HG02840 (cell line): Measurements from ENCODE around the gene POLR3B.
"Not testable (repeated sequence)": the region's sequence is repeated elsewhere in the genome, so short reads cannot be mapped to it uniquely, and the experiment has no call there.

Experiments used
- ATAC-seq: cut with Tn5 transposase; IDR thresholded peaks from one replicate; pipeline ENCODE4 v1.9.1; 2021; ENCODE audit warnings: mild to moderate bottlenecking, moderate library complexity, moderate number of reproducible peaks; ENCODE audit not compliant: unreplicated experiment, low FRiP score

POLR3B gene

DNA sequence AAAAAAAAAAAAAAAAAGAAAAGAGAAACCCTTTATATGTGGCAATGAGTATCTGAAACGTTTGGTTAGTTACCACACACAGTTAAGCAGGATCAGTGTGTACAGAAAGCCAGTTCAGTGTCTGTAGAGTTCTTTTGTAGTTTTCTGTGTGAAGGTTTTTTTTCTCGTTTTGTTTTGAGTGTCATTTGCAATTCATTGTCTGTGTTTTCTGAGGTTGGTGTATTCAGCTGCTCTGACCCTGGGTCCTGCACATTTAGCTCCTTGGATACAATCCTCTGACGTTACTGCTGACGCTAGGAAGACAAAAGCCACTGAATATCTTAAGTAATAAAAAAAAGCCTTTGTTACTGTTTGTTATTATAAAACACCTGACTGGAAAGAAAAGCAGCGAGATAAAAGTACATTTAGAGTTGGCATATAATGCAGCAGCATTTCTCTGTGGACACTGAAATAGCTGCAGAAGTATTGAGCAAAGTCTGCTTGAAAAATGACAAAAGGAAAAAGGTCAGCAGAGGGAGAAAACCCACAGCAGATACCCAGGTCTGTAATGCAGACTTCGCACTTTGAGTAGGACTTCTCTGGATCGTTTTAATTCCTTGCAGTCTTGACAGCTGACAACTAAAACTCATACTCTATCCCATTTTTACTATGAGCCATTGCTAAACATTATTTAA is 89.0 kb downstream of the POLR3B start:
- ATAC-seq = no peak

DNA sequence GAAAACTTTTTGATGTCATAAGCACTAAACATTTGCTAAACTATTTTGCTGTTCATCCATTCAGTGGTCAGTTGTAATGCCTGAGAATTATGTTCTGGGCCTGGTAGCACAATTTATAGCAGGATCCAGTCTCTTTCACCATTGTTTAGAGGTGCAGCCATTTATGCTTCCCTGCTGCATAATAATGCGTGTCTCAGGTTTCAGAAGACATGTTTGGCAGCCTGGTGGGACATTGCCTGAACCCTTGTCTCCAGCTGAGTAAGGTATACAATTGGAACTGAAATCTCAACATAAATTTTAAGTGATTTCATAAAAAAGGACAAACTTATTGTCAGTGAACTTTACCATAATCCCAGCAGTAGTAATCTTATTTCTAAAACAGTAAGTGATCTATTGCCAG is 94.8 kb downstream of the POLR3B start:
- ATAC-seq = no peak

DNA sequence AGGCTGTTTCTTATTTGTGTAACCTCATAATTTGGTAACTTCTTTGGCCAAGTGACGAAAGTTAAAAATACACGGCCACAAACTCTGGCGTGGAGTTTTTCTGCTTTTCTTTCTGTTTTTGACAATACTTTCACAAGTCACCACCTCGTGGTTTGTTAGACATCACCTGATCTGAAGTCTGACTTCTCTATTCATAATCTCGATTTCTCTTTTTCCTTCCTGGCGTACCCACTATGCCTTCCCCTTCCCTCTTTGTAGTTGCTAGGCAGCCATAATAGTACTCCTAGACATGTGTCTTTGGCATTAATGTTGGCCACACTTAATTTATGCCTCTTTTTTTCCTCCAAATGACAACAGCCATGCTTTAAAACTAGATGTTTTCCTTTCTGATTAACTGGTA is 97.6 kb downstream of the POLR3B start:
- no peak for ATAC-seq

DNA sequence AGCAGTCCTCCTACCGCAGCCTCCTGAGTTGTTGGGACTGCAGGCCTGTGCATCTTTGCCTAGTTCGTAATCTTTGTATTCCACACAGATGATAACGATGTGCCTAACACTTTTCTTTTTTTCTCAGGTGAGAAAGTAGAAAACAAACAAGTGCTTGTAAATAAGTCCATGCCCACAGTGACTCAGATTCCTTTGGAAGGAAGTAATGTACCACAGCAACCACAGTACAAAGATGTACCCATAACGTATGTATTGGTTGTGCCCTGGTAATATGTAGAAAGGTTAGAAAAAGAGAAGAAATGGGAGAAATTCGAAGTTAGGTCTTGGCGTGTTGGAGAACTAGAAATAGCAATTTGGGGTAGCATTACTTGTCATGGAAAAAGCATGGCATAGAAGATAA is 101.6 kb downstream of the POLR3B start:
- no peak for ATAC-seq

DNA sequence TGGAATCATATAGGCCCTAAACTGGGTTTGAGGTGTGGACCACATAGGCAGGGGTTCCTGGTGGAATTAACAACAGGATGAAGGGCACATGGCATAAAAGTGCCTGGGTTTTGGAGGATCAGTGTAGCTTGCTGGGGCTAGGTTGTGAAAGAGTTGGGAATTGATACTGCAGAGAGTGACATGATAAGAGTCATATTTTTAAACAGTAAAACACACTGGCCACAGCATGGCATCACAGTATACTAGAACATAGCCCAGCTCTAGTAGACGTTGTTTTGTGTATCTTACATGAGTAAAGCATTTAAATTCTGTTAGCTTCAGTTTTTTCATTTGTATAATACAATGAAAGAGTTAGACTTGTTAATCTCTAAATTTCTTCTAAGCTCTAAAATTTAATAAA is 102.0 kb downstream of the POLR3B start:
- ATAC-seq = no peak

DNA sequence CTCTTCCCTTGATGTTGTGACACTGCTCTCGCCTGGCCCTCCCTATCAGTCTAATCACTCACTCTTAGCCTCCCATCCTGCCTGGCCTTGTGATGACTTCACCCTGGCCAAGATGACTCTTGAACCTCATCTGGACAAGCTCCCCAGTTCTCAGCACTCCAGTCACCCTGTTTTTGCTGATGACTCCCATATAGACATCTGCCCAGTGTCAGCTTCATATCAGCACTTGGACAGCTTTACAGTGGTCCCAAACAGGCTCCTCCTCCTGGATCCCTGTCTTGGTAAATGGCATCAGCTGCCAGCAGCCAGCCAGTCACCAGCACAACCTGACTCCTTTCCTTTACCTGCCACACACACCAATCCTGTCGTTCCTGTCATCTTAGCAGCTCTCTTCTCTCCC is 104.2 kb downstream of the POLR3B start:
- ATAC-seq = no peak

DNA sequence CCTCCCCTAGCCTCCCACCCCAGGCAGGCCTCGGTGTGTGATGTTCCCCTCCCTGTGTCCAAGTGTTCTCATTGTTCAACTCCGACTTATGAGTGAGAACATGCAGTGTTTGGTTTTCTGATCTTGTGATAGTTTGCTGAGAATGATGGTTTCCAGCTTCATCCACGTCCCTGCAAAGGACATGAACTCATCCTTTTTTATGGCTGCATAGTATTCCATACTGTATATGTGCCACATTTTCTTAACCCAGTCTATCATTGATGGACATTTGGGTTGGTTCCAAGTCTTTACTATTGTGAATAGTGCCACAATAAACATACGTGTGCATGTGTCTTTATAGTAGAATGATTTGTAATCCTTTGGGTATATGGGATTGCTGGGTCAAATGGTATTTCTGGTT is 108.1 kb downstream of the POLR3B start:
- ATAC-seq = not testable (repeated sequence)

DNA sequence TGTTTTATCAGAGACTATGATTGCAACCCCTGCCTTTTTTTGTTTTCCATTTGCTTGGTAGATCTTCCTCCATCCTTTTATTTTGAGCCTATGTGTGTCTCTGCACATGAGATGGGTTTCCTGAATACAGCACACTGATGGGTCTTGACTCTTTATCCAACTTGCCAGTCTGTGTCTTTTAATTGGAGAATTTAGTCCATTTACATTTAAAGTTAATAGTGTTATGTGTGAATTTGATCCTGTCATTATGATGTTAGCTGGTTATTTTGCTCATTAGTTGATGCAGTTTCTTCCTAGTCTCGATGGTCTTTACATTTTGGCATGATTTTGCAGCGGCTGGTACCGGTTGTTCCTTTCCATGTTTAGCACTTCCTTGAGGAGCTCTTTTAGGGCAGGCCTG is 118.1 kb downstream of the POLR3B start:
- not testable (repeated sequence) for ATAC-seq

DNA sequence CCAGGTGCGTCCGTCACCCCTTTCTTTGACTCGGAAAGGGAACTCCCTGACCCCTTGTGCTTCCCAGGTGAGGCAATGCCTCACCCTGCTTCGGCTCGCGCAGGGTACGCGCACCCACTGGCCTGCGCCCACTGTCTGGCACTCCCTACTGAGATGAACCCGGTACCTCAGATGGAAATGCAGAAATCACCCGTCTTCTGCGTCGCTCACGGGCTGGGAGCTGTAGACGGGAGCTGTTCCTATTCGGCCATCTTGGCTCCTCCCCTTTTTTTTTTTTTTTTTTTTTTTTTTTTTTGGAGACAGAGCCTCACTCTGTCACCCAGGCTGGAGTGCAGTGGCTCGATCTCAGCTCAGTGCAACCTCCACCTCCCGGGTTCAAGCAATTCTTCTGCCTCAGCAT is 120.1 kb downstream of the POLR3B start:
- ATAC-seq = not testable (repeated sequence)

DNA sequence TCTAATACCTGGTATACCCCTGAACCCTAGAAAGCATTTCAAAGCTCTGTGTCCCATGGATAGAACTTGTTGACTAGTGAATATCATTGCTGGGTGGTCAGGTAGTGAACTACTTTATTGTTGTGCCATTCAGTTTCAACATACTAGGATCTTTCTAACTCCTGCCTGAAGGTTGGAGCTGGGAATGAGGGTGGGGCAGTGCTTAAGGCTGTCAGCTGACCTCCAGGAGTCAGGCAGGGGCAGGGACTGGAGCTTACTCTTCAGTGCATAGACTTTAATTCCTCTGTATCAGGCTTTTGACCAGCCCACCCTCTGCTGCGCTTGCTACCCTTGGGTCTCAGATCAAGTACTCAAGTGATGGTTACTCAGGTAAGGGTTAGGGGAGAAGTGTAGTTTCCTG is 122.7 kb downstream of the POLR3B start:
- no peak for ATAC-seq

DNA sequence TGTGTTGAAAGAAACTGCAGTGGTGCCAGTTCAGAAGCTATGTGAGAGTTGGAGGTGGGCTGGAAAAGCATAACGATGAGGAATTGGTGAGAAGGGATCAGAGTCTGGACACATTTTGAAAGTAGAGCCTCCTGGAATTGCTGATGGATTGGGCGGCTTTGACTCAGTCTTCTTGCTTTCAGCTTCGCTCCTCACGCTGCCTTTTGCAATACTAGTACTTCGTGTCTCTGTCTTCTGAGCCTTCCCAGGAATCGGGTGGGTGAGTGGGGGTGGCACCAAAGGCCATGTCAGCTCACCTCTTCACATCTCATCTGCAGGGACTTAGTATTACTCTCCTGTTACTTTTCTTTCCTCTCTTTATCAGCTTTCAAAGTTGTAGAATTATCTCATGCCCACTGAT is 123.7 kb downstream of the POLR3B start:
- no peak for ATAC-seq

DNA sequence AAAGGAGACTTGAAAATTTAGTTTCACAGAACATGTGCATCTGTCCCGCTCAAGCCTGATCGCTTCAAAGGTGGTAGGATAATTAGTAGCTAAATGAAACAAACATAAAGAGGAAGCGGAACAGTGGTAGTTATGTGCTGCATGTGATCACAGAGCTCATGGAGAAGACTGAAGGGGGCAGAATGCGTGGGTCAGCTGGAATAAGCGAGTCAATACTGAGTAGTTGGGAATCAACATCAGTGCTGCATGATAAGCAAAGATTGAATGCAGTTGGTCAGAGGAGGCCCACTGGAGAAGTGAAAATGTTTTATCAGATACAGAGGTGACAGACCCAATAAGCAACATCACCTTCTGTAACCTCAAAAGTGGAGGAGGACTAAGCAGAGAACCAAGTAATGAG is 130.1 kb downstream of the POLR3B start:
- no peak for ATAC-seq

DNA sequence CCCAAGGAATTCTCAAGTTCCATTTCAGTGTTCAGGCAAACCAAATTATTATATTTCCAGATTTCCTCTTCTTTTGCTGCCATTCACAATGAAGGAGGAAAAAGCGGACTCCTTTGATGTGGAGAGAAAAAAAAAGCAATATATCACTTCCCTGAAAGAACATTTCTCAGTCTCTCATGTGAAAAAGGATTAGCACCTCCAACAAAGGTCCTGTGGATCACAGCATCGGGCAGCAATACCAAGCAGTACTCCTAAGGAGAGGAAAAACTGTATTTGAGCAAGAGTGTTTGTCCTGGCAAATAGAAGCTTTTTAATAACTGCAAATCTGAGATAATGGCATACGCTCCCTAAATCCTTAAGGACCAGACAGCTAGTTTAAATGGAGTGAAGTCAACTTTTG is 131.3 kb downstream of the POLR3B start:
- ATAC-seq = no peak

DNA sequence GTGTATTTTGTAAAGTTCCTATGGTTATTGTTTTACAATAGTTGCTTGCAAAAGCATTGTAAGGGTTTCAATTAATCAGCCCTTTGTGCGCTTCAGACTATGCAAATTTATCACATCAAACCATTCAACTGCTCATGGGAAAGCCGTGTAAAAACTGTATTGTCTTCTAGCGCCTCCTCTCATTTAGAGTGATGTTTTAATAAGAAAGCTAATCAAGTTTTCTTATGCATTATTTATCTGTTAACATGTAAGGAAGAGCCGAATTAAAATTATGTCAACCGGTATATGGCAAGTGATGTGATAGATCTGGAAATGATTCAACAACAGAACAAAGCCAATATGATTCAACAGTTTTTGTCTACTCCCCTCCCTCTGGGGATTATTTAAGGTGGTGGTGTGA is 132.7 kb downstream of the POLR3B start:
- no peak for ATAC-seq

DNA sequence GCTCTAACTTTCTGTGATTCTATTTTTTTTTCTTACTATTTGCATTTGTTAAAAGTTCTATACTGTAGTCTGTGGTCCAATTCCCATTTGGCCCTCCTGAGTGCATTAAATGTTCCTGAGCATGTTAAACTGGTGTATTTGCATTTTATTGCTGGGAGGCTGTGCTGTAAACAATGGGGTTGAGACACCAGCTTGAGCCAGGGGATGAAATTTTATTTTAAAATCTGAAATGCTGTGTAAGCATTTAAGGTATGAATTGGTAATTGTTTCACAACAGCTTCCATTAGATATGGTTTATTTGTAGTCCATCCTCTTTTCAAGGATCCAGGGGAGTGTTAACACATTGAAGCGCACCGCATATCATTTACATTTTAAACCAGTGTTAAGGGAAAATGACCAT is 135.3 kb downstream of the POLR3B start:
- no peak for ATAC-seq

DNA sequence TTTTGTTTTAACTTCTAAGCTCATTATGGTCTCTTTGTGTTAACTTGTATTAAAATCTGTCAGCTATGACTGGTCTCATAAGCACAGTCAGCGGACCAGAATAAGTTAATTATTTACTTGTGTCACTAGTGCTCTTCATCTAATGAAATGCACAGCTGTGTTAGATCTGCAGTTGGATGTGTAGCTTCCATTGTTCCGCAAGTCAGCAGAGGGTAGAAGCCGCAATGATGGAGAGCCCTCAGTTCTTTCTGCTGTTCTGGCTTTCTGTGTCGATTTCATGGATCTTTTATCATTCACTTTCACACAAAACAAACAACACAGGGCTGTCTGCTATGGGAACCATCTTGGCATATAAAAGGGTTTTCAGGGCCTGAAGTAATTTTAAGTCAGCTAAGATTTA is 136.0 kb downstream of the POLR3B start:
- no peak for ATAC-seq

DNA sequence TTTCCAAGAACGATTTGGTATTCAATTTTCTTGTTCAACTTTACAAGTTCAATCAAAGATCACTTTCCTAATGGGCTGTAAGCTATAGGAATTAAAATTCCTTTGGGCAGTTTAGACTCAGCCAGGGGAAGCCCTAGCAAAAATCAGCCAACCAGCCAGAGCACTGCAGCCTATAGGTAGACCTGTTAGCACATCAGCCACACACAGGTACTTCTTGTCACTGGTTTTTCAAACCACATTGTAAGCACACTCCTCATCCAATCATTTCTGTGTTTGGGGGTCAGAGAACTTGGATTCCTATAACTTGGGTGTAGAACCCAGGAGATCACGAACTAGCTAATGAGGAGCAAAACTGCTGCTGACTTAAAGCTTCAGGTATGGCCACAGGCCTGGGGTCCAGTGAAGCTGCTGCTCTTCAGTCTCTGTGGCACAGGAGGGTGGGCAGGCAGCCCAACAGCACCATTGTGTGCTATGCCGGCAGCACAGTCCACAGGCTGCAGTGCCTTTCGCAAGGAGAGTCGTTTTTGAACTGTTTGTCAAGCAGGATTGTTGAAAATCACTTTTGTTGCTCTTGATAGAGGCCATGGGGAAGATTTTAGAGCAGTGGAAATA is 137.9 kb downstream of the POLR3B start:
- ATAC-seq = no peak

DNA sequence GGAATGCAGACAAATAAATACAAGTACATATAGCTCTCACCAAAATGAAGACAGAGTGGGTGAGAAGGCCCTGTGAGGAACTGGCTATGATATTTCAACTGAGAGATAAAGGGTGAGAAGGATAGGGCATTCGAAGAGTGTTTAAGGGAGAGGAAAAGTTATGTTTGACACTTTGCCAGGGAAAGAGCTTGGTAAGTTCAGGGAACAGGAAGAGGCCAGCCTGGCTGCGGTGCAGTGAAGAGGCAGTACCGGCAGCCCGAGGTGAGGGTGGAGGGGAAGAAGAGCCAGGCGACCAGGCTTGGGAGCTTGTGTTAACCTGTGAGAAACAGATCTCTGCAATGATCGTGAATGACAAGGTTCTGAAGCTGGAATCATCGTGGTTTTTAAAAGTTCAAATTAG is 140.5 kb downstream of the POLR3B start:
- no peak for ATAC-seq

DNA sequence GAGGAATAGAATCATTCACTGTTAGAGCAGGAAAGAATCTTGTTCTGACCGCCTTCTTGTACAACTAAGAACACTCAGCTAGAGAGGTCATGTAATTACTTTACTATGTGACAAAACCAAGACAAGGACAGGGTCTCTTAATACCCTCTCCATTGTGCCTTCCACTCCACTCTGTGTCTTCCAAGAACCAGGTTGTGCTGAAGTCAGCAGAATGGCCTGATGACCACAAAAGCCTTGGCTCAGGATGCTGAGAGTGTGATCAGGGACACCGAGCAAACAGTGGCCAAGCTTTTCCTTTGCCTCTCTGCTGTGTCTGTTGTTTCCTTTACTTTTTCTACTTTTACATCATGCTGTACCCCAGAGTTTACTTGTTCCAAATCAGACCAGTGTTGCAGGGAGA is 142.1 kb downstream of the POLR3B start:
- ATAC-seq = no peak

DNA sequence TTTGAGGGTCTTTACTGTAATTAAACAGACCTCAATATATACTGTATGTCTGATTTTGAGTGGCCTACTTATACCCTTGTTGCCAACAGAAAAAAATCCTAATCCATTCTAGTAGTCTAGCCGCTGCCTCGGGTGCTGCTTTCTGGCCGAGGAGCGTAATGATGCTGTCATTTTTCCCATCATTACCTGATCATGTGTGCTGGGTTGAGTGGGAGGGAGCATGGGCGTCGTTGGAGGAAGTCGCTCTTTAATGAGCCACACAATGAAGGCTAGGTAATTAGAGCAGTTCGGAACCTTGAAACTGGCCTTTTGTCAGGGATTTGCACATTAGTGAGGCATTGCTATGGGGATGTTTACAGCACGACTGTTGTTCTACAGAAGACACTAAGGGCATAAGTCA is 149.1 kb downstream of the POLR3B start:
- ATAC-seq = no peak

DNA sequence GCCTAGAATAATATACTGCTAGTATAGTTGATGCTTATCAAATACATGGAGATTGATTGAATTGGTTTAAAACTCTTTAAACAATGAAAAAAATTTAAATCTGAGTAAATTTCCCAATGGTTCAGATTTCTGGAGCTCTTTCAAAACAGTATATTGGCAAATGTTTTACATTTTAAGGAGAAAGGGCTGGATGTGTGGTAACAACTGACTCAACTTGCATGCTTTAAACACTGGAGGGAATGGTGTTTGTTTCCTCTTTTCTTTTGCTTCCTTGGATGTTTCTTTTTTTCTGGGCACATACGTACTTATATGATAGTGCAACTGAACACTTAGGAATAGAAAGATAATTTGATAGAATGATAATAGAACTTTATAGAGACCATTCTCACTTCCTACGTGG is 151.4 kb downstream of the POLR3B start:
- no peak for ATAC-seq

DNA sequence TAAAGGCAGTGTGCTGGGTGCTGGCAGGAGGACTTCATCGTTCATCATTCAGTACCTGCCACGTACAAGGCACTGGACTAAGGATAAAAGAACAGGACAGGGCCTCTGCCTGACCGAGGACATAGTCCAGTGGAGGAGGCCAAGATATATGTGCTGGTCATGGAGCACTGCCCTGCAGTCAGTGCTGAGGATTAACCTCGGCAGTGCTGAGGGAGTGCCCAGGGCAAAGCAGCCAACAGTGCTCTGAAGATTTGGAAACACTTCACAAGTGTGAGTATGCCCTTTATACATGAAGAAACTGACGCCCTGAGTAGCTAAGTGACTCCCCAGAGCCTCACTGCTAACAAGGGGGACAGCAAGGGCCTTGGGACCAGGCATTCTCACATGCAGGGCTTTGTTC is 153.8 kb downstream of the POLR3B start:
- no peak for ATAC-seq

DNA sequence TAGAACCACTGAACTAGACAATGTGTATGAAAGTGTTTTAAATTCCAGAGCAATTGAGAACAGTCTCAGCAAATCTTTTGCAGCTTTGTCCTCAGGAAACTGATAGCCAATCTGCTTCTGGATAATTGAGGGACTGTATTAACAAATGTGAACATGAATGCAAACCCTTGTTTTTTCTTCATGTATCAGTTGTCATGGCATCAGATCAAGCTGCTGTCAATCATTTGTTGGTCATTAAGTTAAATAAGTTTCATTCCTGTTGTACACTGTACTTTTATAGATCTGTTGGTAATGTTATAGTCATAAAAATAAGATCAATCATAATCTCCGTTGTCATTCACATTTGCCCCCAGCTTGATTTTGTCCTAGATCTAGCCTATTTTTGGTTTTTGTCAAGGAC is 159.8 kb downstream of the POLR3B start:
- ATAC-seq = no peak
